Superior temporal gyrus (tissue), 1 donor: ENCODE results near the gene NOB1.
A peak's percentile ranks its signal among the peaks of the same experiment; 100 is the strongest.
"Not testable (repeated sequence)": the region's sequence is repeated elsewhere in the genome, so short reads cannot be mapped to it uniquely, and the experiment has no call there.

Experiments used
- DNase-seq: peaks from one replicate; pipeline ENCODE4 v3.0.0-alpha.2; 2016; ENCODE audit errors: extremely low spot score

NOB1 gene

GRCh38 chr16:69754469-69755310 lies at the start of gene NOB1:
Gene NOB1 (minus strand): TSS chr16:69754926. CDS start chr16:69754910, 16 bp downstream.
- peak; percentile 98 for DNase-seq

- DNase-seq, result no peak
Measured at GRCh38 chr16:69804297-69804696, 49.6 kb upstream of the NOB1 start.

- DNase-seq, result peak; percentile 50
Measured at GRCh38 chr16:69799611-69800031, 44.9 kb upstream of the NOB1 start.

- DNase-seq, result peak; percentile 80
Measured at GRCh38 chr16:69798466-69798865, 43.7 kb upstream of the NOB1 start.

- DNase-seq, result peak; percentile 95
Measured at GRCh38 chr16:69796285-69797118, 41.8 kb upstream of the NOB1 start.

- no peak for DNase-seq
Measured at GRCh38 chr16:69794486-69794885, 39.8 kb upstream of the NOB1 start.

GRCh38 chr16:69793526-69793925 lies 38.8 kb upstream of the NOB1 start:
- no peak for DNase-seq

- DNase-seq, result not testable (repeated sequence)
Measured at GRCh38 chr16:69791391-69791847, 36.7 kb upstream of the NOB1 start.

- DNase-seq, result no peak
Measured at GRCh38 chr16:69787883-69788282, 33.2 kb upstream of the NOB1 start.

- no peak for DNase-seq
Measured at GRCh38 chr16:69784586-69784985, 29.9 kb upstream of the NOB1 start.

- no peak for DNase-seq
Measured at GRCh38 chr16:69781118-69781517, 26.4 kb upstream of the NOB1 start.

- DNase-seq, result no peak
Measured at GRCh38 chr16:69779724-69780123, 25.0 kb upstream of the NOB1 start.

GRCh38 chr16:69775563-69775962 lies 20.8 kb upstream of the NOB1 start:
- DNase-seq, result no peak

- DNase-seq, result no peak
Measured at GRCh38 chr16:69773260-69773947, 18.7 kb upstream of the NOB1 start.

- DNase-seq, result no peak
Measured at GRCh38 chr16:69771651-69771967, 16.9 kb upstream of the NOB1 start.

GRCh38 chr16:69769404-69769803 lies 14.7 kb upstream of the NOB1 start:
- DNase-seq, result no peak

GRCh38 chr16:69768666-69769065 lies 13.9 kb upstream of the NOB1 start:
- DNase-seq, result no peak

GRCh38 chr16:69767459-69768229 lies 12.9 kb upstream of the NOB1 start:
- DNase-seq, result no peak

- no peak for DNase-seq
Measured at GRCh38 chr16:69763599-69763942, 8.8 kb upstream of the NOB1 start.

GRCh38 chr16:69762814-69763598 lies 8.3 kb upstream of the NOB1 start:
- DNase-seq, result peak; percentile 56
